Panc1 (cell line): ENCODE measurements around the gene KAZN.

ENCODE experiments used
- TF ChIP-seq, protein P1 (sequence below): fragments of 450-650 bp; IDR thresholded peaks from 2 replicates; pipeline ENCODE4 v1.5.1; 2017; ENCODE audit warnings: mild to moderate bottlenecking
- TF ChIP-seq, protein P2 (sequence below), 2 experiments: IDR thresholded peaks; 2 replicates each; pipeline ENCODE4 v1.6.1; 2011 to 2012; ENCODE audit warnings: low read depth in 2 of 2, control low read depth in 1 of 2, low read length in 1 of 2, mild to moderate bottlenecking in 1 of 2, moderate library complexity in 1 of 2; ENCODE audit not compliant: insufficient read depth in 1 of 2

DNA sequence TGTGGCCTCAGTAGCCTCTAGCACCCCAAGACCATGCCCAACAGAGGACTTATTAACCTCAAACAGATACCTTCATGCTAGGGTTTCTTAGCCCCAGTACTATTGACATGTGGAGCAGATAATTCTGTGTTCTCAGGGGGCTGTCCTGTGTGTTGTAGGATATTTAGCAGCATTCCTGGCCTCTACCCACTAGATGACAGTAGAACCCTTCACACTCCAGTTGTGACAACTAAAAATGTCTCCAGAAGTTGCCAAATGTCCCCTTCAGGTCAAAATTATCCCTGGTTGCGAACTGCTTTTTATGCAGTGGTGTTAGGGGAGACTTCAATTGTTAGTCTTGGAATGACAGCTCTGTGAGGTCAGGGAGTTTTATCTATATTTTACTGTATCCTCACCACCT, 8.1 kb downstream of the KAZN start:
- TF ChIP-seq, protein P1, sequence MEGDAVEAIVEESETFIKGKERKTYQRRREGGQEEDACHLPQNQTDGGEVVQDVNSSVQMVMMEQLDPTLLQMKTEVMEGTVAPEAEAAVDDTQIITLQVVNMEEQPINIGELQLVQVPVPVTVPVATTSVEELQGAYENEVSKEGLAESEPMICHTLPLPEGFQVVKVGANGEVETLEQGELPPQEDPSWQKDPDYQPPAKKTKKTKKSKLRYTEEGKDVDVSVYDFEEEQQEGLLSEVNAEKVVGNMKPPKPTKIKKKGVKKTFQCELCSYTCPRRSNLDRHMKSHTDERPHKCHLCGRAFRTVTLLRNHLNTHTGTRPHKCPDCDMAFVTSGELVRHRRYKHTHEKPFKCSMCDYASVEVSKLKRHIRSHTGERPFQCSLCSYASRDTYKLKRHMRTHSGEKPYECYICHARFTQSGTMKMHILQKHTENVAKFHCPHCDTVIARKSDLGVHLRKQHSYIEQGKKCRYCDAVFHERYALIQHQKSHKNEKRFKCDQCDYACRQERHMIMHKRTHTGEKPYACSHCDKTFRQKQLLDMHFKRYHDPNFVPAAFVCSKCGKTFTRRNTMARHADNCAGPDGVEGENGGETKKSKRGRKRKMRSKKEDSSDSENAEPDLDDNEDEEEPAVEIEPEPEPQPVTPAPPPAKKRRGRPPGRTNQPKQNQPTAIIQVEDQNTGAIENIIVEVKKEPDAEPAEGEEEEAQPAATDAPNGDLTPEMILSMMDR = peak; percentile 66
- TF ChIP-seq, protein P2, sequence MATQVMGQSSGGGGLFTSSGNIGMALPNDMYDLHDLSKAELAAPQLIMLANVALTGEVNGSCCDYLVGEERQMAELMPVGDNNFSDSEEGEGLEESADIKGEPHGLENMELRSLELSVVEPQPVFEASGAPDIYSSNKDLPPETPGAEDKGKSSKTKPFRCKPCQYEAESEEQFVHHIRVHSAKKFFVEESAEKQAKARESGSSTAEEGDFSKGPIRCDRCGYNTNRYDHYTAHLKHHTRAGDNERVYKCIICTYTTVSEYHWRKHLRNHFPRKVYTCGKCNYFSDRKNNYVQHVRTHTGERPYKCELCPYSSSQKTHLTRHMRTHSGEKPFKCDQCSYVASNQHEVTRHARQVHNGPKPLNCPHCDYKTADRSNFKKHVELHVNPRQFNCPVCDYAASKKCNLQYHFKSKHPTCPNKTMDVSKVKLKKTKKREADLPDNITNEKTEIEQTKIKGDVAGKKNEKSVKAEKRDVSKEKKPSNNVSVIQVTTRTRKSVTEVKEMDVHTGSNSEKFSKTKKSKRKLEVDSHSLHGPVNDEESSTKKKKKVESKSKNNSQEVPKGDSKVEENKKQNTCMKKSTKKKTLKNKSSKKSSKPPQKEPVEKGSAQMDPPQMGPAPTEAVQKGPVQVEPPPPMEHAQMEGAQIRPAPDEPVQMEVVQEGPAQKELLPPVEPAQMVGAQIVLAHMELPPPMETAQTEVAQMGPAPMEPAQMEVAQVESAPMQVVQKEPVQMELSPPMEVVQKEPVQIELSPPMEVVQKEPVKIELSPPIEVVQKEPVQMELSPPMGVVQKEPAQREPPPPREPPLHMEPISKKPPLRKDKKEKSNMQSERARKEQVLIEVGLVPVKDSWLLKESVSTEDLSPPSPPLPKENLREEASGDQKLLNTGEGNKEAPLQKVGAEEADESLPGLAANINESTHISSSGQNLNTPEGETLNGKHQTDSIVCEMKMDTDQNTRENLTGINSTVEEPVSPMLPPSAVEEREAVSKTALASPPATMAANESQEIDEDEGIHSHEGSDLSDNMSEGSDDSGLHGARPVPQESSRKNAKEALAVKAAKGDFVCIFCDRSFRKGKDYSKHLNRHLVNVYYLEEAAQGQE (IDR thresholded peaks at IDR 0.05; ENCODE audit: insufficient read depth in 1 of 2, low read depth in 2 of 2, low read length in 1 of 2) = no peak
